HG03039 (cell line): ENCODE measurements around the gene CORO1C.
A peak's percentile ranks its signal among the peaks of the same experiment; 100 is the strongest.
"Not testable (repeated sequence)": the region's sequence is repeated elsewhere in the genome, so short reads cannot be mapped to it uniquely, and the experiment has no call there.

Source experiments
- ATAC-seq: cut with Tn5 transposase; IDR thresholded peaks from one replicate; pipeline ENCODE4 v1.9.1; 2021; ENCODE audit warnings: mild to moderate bottlenecking, moderate library complexity; ENCODE audit not compliant: unreplicated experiment

The CORO1C gene

DNA sequence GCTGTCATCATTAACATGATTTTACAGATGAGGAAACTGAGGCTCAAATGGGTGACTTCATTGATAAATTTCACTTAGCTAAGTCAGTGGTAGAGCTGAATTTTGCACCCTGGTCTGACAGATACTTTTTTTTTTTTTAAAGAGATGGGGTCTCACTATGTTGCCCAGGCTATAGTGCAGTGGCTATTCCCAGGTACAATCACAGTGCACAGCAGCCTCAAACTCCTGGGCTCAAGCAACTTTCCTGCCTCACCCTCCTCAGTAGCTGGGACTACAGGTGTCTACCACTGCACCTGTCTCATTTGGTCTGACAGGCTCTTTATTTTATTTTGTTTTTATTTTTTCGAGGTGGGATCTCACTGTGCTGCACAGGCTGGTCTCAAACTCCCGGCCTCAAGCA is 24.2 kb upstream of the CORO1C start:
- ATAC-seq: no peak

DNA sequence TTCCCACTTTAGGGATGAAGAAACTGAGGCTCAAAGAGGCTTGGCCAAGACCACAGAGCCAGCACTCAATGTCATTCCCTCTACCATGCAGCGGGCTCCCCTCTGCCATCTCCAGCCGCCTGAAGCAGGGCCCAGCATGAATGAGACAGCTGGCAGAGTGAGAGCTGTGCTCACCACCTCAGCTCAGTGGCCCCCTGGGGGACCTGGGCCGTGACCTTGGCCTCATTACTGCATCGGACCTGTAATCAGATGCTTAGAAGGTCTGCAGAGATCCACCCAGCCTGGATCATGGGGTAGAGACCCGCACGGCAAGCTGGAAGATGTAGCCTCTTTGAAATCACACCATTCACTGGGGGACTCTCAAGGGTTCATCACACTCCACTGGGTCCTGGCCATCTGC is 22.7 kb upstream of the CORO1C start:
- no peak for ATAC-seq

DNA sequence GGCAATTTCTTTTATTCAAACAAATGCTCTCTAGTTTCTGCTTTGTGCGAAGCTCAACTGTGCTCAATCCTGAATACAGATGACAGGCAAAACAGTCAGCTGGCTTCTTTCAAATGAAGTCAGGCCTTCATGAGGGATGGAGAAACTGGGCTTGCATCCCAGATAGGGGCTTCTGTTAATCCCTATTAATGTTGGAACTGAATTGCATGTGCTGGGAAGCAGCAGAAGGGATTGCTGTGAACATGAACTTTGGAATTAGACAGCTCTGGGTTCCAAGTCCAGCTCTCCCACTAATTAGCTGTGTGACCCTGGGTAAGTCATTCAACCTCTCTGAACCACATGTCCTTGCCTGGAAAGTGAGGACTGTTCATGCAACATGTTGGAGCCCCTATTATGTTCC is 21.1 kb upstream of the CORO1C start:
- ATAC-seq: no peak

DNA sequence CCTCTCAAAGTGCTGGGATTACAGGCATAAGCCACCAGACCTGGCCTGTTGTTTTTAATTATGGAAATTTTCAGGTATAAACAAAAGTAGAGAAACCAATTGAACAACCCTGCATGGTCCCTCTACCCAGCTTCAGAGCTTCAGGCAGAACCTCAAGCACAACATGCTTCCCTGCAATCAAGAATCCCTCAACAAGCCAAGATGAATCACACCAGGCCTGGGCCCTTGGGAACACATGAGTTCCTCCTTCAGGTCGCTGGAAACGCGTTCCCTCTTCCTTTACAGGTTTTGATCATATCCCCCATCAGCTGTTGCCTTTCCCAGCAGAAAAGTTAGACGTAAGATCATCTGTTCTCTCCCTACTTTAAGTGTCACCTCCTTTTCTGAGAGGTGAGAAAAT is 20.5 kb upstream of the CORO1C start:
- no peak for ATAC-seq

DNA sequence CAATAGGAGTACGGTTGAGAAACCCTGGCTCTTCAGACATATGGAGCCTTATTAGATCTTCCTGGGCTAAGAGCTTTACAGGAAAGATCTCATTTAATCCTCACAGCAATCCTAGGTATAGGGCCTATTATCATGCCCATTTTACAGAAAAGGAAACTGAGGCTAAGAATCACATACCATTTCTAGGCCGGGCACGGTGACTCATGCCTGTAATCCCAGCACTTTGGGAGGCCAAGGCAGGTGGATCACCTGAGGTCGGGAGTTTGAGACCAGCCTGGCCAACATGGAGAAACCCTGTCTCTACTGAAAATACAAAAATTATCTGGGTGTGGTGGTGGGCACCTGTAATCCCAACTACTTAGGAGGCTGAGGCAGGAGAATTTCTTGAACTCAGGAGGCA is 19.7 kb upstream of the CORO1C start:
- ATAC-seq: not testable (repeated sequence)

DNA sequence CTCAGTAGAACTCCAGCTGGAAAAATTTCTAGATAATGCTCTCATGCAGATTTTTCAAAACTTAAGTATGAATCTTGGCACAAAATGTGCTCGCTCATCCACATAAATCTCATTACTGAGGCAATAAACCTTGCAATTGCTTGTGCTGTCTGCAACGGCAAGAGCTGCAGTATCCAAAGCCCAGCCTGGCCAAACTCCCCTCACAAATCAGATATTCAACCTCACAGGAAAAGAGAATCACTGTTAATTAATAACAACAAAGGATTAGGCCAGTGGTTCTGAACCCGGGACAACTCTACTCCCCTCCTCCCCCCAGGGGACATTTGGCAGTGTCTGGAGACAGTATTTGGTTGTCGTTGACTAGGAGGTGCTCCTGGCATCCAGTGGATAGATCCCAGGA is 19.2 kb upstream of the CORO1C start:
- no peak for ATAC-seq

DNA sequence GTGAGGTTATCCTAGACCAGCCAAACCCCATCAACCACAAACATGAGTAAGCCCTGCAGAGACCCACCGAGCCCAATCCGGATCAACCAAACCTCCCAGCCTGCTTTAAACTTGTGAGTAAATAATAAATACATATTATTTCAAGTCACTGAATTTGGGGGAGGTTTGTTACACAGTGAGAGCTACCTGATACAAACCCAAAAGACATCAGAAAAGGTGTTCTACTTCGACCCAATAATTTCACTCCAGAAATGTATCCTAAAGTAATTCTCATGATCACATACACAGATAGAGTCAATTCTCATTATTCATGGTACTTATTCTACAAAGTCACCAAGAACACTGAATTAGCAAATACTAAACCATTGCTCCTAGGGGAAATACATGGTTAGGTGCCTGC is 16.2 kb upstream of the CORO1C start:
- ATAC-seq: no peak

DNA sequence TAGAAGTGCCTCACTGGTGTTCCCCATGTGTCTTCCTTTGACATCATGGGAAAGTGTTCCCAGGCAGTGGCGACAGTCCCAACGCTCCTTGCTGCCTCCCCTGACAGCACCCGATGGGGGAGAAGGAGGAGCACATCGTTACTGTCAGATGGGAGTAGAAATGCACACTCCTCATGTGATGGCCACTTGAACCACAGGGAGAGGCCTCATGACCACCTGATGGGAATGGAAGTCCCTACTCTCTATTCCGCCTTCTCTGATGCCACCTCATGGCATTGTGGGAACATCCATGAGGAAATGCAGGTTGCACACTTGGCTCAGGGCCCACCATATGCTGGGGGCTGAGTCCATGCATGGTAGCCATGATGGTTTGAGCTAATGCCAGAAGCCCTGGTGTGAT is 14.3 kb upstream of the CORO1C start:
- no peak for ATAC-seq

DNA sequence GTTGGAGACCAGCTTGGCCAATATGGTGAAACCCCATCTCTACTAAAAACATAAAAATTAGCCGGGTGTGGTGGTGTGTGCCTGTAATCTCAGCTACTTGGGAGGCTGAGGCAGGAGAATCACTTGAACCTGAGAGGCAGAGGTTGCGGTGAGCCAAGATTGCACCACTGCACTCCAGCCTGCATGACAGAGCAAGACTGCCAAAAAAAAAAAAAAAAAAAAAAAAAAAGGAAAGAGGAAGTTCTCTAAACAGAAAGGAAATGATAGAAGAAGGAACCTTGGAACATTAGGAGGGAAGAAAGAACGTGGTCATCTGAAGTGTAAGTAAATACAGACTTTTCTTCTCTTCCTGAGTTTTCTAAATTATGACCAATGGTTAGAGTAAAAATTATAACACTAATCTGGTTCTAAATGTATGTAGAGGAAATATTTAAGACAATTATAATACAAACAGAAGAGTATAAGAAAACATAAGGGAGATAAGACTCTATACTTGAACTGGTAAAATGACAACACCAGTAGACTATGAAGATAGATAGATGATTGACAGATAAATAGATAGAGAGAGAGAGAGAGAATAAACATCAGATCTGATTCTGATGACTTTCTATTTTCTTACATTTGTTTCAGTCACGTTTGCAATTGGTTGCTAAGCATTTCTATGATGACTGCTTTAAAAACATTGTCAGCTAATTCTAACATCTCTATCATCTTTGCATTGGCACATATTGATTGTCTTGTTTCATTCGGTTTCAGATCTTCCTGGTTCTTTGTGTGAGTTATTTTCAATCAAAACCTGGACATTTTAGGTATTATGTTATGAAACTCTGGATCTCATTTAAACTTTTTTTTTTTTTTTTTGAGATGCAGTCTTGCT is 12.9 kb upstream of the CORO1C start:
- no peak for ATAC-seq

DNA sequence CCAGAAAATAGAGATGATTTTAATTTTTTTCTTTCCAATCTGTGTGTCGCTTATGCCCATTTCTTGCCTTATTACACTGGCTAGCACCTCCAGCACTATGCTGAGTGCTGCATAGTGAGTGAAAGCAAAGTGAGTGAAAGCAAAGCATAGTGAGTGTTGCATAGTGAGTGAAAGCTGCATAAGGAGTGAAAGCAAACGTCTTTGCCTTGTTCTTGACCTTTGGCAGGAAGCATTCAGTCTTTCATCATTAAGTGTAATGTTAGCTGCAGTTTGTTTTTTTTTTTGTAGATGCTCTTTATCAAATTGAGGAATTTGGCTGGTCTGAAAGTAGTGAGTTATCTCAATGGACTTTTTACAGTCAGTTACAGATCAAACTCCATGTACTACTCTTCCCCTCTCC is 6.9 kb upstream of the CORO1C start:
- no peak for ATAC-seq

DNA sequence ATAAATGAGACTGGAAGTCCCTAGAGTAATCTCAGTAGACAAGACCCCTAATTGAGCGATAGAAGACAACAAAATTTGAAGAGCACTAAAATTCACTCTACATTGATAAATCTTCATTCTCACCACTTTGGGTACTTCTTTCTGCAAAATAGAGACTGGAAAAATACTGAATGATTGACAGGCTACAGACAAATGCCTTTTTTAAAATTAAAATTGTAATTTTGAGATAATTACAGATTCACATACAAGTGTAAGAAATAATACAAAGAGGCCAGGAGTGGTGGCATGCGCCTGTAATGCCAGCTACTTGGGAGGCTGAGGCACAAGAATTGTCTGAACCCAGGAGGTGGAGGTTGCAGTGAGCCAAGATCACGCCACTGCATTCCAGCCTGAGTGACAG is 4.5 kb upstream of the CORO1C start:
- ATAC-seq: no peak

DNA sequence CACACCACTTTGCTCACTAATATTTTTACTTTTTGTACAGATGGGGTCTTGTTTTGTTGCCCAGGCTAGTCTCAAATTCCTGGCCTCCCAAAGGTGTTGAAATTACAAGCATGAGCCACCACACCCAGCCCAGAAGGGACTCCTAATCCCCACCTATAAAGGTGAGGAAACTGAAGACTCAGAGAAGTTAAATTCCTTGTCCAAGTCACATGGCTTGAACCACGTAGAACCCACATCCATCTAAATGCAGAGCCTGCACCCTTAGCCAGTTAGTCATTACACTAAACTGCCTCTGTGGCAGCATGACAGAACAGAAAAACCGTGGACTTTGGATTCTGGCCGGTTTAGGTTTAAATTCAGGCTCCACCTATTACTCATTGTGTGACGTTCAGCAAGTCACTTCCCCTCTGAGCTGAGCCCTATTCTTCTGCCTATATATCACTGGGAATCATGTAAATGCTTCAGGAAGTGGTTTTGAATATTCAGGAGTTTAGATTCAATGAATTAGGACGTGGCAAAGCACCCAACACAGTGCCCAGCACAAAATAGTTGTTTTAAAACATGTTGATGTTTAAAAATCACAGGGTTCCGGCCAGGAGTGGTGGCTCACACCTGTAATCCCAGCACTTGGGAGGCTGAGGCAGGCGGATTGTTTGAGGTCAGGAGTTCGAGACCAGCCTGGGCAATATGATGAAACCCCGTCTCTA is 3.0 kb upstream of the CORO1C start:
- ATAC-seq: no peak

DNA sequence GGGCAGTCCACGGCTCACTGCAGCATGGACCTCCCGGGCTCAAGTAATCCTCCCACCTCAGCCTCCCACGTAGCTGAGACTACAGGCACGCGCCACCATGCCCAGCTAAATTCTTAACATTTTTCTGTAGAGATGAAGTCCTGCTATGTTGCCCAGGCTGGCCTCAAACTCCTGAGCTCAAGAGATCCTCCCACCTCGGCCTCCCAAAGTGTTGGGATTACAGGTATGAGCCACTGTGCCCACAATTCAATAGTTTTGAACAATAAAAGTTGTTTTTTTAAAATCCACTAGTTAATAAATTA is 1.9 kb upstream of the CORO1C start:
- not testable (repeated sequence) for ATAC-seq

DNA sequence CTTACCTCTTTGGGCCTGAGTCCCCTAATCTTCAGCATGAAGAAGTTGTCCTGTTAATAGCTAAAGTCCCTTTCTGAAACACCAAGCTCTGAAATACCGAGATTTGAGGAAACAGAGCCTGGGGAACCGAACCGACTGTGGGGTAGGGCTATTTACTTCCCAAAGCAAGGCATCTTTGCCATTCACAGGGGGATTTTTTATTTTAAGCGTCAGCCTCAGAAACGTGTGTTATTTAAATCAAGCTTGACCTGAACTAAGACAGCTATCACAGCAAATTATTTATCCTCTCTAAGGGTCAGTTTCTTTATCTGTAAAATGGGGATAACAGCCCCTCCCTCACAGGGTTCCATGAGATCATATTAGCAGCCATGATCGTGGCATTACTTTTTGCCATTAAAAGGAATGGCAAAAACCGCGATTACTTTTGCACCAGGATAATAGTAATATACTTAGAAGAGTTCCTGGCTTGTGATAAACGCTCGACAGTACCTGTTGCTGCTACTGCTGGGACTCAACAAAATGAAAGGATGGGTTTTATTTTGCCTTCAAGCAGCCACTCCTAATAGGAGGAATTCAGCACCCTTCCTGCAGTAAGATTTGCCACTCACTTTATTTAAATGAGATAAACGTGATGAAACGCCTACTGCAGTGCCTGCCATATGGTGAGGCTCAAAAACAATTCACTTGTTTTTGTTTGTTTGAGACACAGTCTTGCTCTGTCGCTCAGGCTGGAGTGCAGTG is 1.3 kb upstream of the CORO1C start:
- ATAC-seq: no peak

DNA sequence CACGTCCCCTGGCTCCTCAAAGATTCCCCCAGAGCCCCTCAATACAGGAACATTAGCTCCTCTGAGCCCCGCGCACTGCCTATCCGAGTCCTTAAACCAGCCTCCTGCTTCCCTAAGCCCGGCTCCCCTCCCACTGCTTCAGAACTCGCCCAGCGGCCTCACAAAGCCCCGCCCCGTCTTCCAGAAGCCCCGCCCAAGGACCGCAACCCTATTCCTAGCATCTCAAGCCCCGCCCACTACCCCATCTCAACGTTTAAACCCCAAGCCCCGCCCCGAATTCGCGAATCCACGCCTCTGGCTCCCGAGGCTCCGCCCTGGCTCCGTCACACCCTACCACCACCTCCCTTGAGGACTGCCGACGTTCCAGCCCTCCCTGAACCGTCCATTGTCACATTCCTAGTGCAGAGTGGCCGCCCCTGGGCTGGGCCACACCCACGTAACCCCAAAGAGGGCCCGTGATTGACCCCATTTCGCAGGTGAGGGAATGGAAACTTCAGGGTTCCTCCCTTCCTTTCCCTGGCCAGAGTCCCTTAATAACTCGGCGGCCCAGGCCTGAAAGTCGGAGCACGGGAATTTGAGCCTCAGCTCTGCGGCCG is 646 bp upstream of the CORO1C start:
- peak; percentile 48 for ATAC-seq

DNA sequence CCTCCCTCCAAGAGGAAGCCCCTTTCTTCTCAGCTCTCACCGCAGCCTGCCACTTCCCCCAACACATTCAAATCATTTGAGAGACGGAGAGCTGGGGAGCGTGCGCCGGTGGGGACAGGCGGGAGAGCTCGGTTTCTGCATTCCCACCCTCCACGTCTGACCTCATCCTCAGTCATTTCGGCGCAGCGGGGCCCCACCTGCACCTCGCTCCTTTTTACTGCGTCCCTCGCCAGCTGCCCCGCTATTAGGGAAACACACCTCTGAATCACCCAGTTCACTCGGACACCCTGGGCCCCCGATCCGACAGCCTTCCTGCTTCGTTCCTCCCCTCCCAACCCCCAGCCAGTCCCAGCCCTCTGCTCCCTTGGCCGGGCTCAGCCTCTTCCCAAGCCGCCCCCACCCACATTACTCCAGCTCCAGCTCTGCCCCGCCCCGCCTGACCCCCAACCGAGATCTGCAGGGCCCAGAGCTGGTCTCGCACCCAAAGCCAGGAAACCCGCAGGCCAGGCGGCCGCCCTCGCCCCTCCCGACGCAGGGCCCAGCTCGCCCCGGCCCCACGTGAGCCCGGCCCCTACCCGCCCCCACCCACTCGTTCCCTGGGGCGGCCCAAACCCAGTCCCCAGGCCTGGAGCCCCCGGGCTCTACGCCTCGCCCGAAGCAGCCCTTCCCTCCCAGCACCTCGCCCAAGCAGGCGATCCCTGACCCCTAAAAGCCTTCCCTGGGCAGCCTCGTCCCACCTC is 783 bp downstream of the CORO1C start:
- ATAC-seq: no peak

DNA sequence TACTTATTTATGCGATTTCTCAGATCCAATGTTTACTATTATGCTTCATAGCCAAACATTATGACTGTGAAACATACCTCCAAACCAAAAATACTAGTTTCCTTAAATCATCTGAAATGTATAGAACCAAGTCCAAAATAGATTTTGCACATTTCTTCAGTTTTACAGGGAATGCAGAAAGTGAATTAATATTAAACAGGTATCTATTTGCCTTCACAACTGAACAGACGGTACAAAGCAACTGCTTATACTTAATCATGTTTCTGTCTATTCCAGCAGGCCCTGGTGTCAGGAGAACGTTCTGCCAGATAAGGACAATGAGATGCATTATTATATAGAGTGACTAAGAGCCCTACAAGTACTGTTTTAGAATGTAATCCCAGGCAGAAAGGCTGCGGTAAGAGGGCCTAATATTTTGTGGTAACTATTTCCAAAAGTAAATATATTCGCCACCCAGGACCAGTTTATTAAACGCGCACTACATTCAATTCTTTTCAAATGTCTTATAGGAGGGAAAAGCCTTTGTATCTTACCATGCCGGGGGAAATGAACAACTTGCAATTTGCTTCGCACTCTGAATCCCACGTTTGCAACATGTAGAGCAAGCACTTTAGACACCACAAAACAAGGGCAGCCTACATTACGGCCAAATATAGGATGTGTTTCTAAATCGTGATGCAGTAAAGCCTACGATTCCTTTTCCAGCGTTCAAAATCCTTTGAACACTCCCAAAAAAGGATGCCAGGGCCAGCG is 1.5 kb downstream of the CORO1C start:
- ATAC-seq: no peak

DNA sequence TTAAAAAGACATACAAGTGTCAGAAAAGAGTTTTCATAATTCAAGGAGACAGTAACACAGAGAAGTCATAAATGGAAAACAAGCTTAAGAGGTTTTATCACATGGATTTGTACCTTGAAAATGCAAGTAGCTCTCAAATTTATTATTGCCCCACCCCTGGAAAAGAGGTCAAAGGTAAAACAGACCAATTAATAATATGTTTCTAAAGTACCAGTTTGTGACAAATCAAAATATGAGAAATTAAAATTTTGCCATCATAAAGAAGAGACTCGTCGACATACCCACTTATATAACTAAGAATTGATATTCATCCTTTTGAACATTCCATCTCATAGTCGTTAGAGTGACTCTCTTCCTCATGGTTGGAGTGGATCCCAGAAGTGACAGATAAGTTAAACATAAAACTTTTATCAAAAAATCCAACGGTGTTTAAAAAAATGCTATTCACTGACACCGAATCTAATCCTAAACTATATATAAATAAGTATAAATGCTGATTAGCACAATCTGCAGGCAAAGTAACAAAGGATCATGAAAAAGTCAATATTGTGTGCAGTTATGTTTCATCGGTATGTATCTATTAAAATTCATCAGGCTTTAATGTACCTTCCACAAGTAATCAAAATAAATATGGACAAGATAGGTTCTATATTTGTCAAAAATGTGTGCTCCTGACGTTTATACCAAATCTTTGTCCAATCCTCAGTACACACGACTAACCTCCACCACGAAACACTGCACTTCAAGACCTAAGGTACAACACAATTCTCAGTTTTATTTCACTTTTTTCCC is 2.3 kb downstream of the CORO1C start:
- ATAC-seq: no peak
